ENCODE measurements around the gene CASP7.

DNA sequence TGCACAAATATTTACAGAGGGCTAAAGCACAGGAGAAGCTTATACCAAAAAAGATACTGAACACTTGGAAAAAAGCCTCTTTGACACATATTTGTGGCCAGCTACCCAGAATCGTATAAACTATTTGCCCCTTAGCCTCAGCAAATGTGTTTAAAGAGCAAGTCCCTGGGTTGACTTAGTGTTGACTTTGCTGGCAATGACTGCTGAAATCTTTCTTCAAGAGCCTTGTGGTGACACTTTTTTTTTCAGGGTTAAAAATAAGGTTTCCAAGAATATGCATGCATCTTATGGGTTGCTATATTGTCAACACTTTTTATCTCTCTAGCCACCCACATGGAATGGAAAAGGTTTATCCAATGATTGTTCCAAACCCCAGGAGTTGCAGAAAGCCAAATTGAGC is 56.9 kb downstream of the CASP7 start:
- TF ChIP-seq POLR2A (IDR thresholded peaks at IDR 0.05; ENCODE audit: low read length) = no peak
- TF ChIP-seq GATA1 (IDR thresholded peaks at IDR 0.05; ENCODE audit: low read depth, low read length) = no peak
